Activated T-cell treated with anti-CD3 and anti-CD28 coated beads, Interleukin-2, amount 50 U/mL, for 24 hours (primary cell): ENCODE data around the gene BRSK2.
"Not testable (repeated sequence)": the region's sequence is repeated elsewhere in the genome, so short reads cannot be mapped to it uniquely, and the experiment has no call there.

ENCODE experiments used
- DNase-seq: peaks from one replicate; pipeline ENCODE4 v3.0.0-alpha.2; 2020
- H3K27ac Mint-ChIP-seq: 2 replicates; pipeline ENCODE4 v1.8.0; 2020; ENCODE audit warnings: mild to moderate bottlenecking, mixed read lengths
- H3K27me3 Mint-ChIP-seq: 2 replicates; pipeline ENCODE4 v1.8.0; 2020; ENCODE audit warnings: mixed read lengths
- H3K36me3 Mint-ChIP-seq: 2 replicates; pipeline ENCODE4 v1.8.0; 2020; ENCODE audit warnings: low read depth, mixed read lengths
- H3K4me1 Mint-ChIP-seq: 2 replicates; pipeline ENCODE4 v1.8.0; 2020; ENCODE audit warnings: low read depth, mixed read lengths
- H3K4me3 Mint-ChIP-seq: 2 replicates; pipeline ENCODE4 v1.8.0; 2020; ENCODE audit warnings: mild to moderate bottlenecking, moderate library complexity, mixed read lengths
- H3K9me3 Mint-ChIP-seq: 2 replicates; pipeline ENCODE4 v1.8.0; 2020; ENCODE audit warnings: mixed read lengths

BRSK2 gene

DNA sequence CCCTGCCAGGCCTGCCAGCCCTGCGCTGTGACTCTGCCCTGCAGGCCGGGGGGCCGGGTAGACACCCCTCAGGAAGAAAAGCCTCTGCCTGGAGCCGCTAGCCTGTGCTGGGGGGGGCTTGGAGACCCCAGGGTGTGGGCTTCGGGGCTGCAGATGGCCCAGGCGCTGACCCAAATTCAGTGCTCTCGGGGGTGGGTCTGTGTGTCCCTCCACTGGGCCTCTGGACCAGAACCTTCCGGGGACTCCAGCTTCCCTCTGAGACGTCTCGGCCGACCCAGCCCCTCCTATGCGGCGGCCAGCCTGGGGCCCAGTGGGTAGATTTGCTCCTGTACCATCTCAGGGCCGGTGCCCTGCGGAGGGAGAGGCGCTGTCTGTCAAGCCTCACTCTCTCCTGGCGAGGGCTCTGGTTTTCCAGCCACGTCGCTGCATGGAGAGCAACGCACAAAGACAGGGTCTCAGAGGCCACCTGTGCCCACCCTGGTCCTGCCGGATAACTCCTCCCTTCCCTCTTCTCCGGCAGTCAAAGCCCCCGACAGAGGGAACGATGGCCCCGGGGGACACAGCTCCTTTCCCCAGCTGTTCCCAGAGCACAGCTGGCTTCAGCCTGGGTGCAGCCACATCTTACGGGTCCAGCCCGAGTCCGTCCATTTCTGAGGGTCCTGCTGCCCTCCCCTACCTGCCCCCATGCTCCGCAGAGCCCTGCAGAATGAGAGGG is 40.2 kb upstream of the BRSK2 start:
- H3K27ac Mint-ChIP-seq, result no peak overlapping the region
- no peaks in the 10 kb centered on the region for H3K36me3 Mint-ChIP-seq
- no peak for DNase-seq

DNA sequence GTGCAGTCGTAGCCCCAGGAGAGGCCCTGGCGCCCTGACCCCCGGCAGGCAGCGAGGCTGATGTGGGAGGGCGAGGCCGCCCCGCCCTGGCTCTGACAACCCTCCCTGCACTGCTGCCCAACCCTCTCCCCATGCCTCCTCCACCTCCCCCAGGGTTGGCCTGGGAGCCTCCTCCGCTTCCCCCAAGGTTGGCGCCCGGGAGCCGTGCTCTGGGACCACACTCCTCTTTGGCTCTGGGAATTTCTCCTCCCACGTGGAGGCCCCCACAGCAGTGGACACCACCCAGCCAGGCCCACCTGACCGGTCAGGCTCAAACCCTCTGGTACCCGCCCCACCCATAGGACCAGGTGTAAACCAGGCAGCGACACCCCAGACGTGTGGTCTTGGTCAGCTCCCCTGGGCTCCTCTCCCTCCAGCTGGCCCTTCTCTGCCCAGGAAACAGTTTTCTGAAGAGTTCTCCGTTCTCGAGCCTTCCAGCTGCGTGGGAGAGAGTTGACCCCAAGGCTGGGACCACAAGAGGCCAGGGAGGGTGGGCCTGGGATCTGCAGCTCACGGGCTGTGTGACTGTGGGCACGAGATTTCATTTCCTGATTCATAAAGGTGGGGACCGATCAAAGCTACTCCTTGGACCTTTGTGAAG is 39.5 kb upstream of the BRSK2 start:
- no peaks in the 10 kb centered on the region for H3K27me3 Mint-ChIP-seq
- H3K4me3 Mint-ChIP-seq, result no peak overlapping the region
- H3K36me3 Mint-ChIP-seq, result no peaks in the 10 kb centered on the region
- H3K9me3 Mint-ChIP-seq, result no peaks in the 10 kb centered on the region
- DNase-seq, result no peak
- H3K4me1 Mint-ChIP-seq, result peaks cover 4% of the 10 kb centered on the region
- no peak overlapping the region for H3K27ac Mint-ChIP-seq

More for the DNA sequence above, 40.2 kb upstream of the BRSK2 start:
- Mint-ChIP-seq H3K27me3 (no peaks in the 10 kb centered on the region), H3K4me1 (peaks cover 4% of the 10 kb centered on the region), H3K9me3 (no peaks in the 10 kb centered on the region), H3K4me3 (no peak overlapping the region)

DNA sequence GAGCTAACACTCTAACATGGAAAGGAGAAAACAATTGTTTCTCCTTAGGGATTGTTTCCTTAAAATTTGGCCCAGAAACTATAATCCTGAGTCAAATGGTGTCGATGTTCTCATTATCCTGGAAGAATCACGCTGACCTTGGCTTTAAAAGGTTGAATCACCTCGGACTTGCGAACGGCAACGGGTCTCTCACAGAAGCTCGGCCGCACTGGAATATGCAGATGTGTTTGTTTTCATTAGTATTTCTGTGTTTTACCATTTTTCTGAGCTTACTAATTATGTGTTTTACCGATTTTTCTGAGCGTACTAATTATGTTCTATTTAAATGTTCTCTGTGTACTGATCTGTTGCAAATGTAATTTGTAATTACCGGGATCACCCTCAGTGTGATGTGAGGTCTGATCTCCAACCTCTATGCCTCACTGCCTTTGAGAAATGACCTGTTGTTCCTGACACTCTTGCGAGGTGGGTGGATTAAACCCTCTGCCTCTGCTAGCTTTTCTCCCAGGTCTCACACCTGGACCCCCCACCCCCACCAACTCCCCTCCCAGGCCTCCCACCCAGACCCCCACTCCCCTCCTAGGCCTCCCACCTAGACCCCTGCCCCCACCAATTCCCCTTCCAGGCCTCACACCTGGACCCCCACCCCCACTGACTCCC is 38.3 kb upstream of the BRSK2 start:
- H3K27ac Mint-ChIP-seq, result no peak overlapping the region
- no peaks in the 10 kb centered on the region for H3K36me3 Mint-ChIP-seq
- H3K9me3 Mint-ChIP-seq, result no peaks in the 10 kb centered on the region
- peaks cover 5% of the 10 kb centered on the region for H3K27me3 Mint-ChIP-seq
- no peak overlapping the region for H3K4me3 Mint-ChIP-seq
- no peak for DNase-seq
- H3K4me1 Mint-ChIP-seq, result no peaks in the 10 kb centered on the region

GRCh38 chr11:1352696-1353382 is 36.9 kb upstream of the BRSK2 start:
- peaks cover 8% of the 10 kb centered on the region for H3K27me3 Mint-ChIP-seq
- no peak overlapping the region for H3K4me3 Mint-ChIP-seq
- no peaks in the 10 kb centered on the region for H3K36me3 Mint-ChIP-seq
- no peak for DNase-seq
- H3K9me3 Mint-ChIP-seq, result no peaks in the 10 kb centered on the region
- H3K27ac Mint-ChIP-seq, result no peak overlapping the region
- H3K4me1 Mint-ChIP-seq, result no peaks in the 10 kb centered on the region

GRCh38 chr11:1353383-1354124 is 36.2 kb upstream of the BRSK2 start:
- H3K4me3 Mint-ChIP-seq, result no peak overlapping the region

DNA sequence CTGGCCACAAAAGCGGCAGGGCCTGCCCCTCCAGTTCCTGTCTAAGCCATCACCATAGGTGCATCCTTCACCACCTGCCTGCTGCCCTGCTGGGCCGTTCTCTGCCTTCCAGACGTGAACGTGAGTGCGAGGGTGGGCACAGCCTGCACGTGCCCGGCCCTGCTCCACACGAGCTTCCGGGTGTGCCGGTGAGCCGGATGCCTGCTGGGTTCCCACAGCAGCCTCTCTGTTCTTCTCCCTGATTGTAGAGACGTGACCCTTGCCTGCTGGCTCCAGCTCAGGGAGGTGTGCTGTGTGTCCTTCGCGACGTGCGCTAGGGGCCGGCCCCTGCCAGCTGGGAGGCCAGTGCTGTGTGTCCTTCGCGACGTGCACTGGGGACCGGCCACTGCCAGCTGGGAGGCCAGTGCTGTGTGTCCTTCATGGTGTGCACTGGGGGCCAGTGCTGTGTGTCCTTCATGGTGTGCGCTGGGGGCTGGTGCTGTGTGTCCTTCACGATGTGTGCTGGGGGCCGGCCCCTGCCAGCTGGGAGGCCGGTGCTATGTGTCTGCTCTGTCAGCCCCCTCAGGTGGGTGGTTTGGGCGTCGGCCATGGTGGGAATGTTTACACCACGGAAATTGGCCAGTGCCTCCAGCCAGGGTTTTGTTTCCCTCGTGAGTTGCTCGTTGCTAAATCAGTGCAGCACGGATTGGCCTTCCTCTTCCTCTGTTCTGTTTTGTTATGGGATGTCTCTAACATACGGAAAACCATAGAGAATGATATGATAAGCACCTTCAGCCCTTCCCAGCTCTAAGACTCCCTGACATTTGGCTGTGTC is 35.4 kb upstream of the BRSK2 start:
- Mint-ChIP-seq H3K36me3 (no peaks in the 10 kb centered on the region), H3K4me1 (no peaks in the 10 kb centered on the region), H3K27ac (no peak overlapping the region), H3K9me3 (no peaks in the 10 kb centered on the region), H3K4me3 (no peak overlapping the region), H3K27me3 (peaks cover 8% of the 10 kb centered on the region)
- DNase-seq, result no peak

More at GRCh38 chr11:1353383-1354124, 36.2 kb upstream of the BRSK2 start:
- no peaks in the 10 kb centered on the region for H3K36me3 Mint-ChIP-seq
- peaks cover 8% of the 10 kb centered on the region for H3K27me3 Mint-ChIP-seq
- H3K9me3 Mint-ChIP-seq, result no peaks in the 10 kb centered on the region
- no peak for DNase-seq
- H3K27ac Mint-ChIP-seq, result no peak overlapping the region
- no peaks in the 10 kb centered on the region for H3K4me1 Mint-ChIP-seq

GRCh38 chr11:1356007-1356435 is 33.7 kb upstream of the BRSK2 start:
- Mint-ChIP-seq H3K4me1 (no peaks in the 10 kb centered on the region), H3K9me3 (no peaks in the 10 kb centered on the region), H3K4me3 (no peak overlapping the region), H3K36me3 (no peaks in the 10 kb centered on the region), H3K27ac (no peak overlapping the region), H3K27me3 (peaks cover 8% of the 10 kb centered on the region)
- no peak for DNase-seq

GRCh38 chr11:1356478-1356960 is 33.2 kb upstream of the BRSK2 start:
- no peak overlapping the region for H3K27ac Mint-ChIP-seq
- no peak for DNase-seq
- H3K36me3 Mint-ChIP-seq, result no peaks in the 10 kb centered on the region
- H3K4me3 Mint-ChIP-seq, result no peak overlapping the region
- no peaks in the 10 kb centered on the region for H3K4me1 Mint-ChIP-seq
- peaks cover 8% of the 10 kb centered on the region for H3K27me3 Mint-ChIP-seq
- H3K9me3 Mint-ChIP-seq, result no peaks in the 10 kb centered on the region

GRCh38 chr11:1358286-1358685 is 31.4 kb upstream of the BRSK2 start:
- H3K27ac Mint-ChIP-seq, result no peak overlapping the region

GRCh38 chr11:1358931-1359330 is 30.8 kb upstream of the BRSK2 start:
- not testable (repeated sequence) for DNase-seq, H3K9me3 Mint-ChIP-seq, H3K27ac Mint-ChIP-seq, H3K27me3 Mint-ChIP-seq, H3K4me3 Mint-ChIP-seq, H3K36me3 Mint-ChIP-seq, H3K4me1 Mint-ChIP-seq

More at GRCh38 chr11:1358286-1358685, 31.4 kb upstream of the BRSK2 start:
- Mint-ChIP-seq H3K36me3 (no peaks in the 10 kb centered on the region), H3K9me3 (no peaks in the 10 kb centered on the region), H3K27me3 (peaks cover 8% of the 10 kb centered on the region), H3K4me1 (no peaks in the 10 kb centered on the region), H3K4me3 (no peak overlapping the region)
- DNase-seq, result no peak

DNA sequence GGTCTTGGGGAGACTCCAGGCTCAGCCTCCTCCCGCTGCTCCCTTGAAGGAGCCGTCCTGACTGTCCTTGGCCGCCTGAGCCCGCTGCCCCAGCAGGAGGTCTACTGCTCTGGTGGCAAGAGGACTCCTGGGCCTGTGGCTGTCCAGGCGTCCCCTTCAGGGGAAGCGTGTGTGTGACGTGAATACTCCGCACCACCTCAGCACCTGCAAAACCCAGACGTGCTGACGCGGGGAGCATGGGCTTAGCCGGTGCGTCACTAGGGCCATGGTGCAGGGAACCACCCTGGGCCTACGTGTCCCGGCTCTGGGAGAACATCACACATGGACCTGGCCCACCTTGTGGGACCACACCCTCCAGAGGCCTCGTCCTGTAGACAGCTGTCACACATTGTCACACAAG is 30.2 kb upstream of the BRSK2 start:
- H3K27me3 Mint-ChIP-seq, result peaks cover 8% of the 10 kb centered on the region

GRCh38 chr11:1360181-1360834 is 29.4 kb upstream of the BRSK2 start:
- H3K36me3 Mint-ChIP-seq, result no peaks in the 10 kb centered on the region
- H3K9me3 Mint-ChIP-seq, result no peaks in the 10 kb centered on the region
- no peak overlapping the region for H3K4me3 Mint-ChIP-seq
- no peaks in the 10 kb centered on the region for H3K4me1 Mint-ChIP-seq
- no peak overlapping the region for H3K27ac Mint-ChIP-seq
- H3K27me3 Mint-ChIP-seq, result peaks cover 8% of the 10 kb centered on the region
- DNase-seq, result no peak

More for the DNA sequence above, 30.2 kb upstream of the BRSK2 start:
- no peaks in the 10 kb centered on the region for H3K36me3 Mint-ChIP-seq
- no peak overlapping the region for H3K4me3 Mint-ChIP-seq
- no peak overlapping the region for H3K27ac Mint-ChIP-seq
- H3K4me1 Mint-ChIP-seq, result no peaks in the 10 kb centered on the region
- no peaks in the 10 kb centered on the region for H3K9me3 Mint-ChIP-seq
- DNase-seq, result no peak

GRCh38 chr11:1360835-1361357 is 28.8 kb upstream of the BRSK2 start:
- no peak overlapping the region for H3K4me3 Mint-ChIP-seq
- H3K27ac Mint-ChIP-seq, result no peak overlapping the region
- H3K9me3 Mint-ChIP-seq, result no peaks in the 10 kb centered on the region
- no peaks in the 10 kb centered on the region for H3K4me1 Mint-ChIP-seq
- H3K27me3 Mint-ChIP-seq, result peaks cover 8% of the 10 kb centered on the region
- DNase-seq, result no peak
- no peaks in the 10 kb centered on the region for H3K36me3 Mint-ChIP-seq
